Progenitor cell of endocrine pancreas (in vitro differentiated cells): ENCODE data around the gene ELF4. TPM values are rescaled to one million over a fixed set of nuclear protein-coding genes. Genes with fewer than 3 reads are reported as not detected.
"Not testable (repeated sequence)": the region's sequence is repeated elsewhere in the genome, so short reads cannot be mapped to it uniquely, and the experiment has no call there.

Experiments used
- DNase-seq: peaks from one replicate; pipeline ENCODE4 v3.0.0; 2021; ENCODE audit warnings: low spot score; ENCODE audit not compliant: unreplicated experiment
- H3K27ac Mint-ChIP-seq: 2 replicates; pipeline ENCODE4 v1.8.0; 2021; ENCODE audit warnings: mild to moderate bottlenecking, moderate library complexity, mixed read lengths
- H3K27me3 Mint-ChIP-seq: 2 replicates; pipeline ENCODE4 v1.8.0; 2021; ENCODE audit warnings: mixed read lengths
- H3K36me3 Mint-ChIP-seq: 2 replicates; pipeline ENCODE4 v1.8.0; 2022; ENCODE audit warnings: mixed read lengths; ENCODE audit not compliant: insufficient read depth
- H3K4me1 Mint-ChIP-seq: 2 replicates; pipeline ENCODE4 v1.8.0; 2021; ENCODE audit warnings: low read depth, mixed read lengths
- H3K4me3 Mint-ChIP-seq: 2 replicates; pipeline ENCODE4 v1.8.0; 2021; ENCODE audit warnings: low read depth, mild to moderate bottlenecking, moderate library complexity, mixed read lengths
- H3K9me3 Mint-ChIP-seq: 2 replicates; pipeline ENCODE4 v1.8.0; 2021; ENCODE audit warnings: low read depth, mixed read lengths
- total RNA-seq: library from RNA; stranded (reverse); gene quantifications from 2 replicates; pipeline ENCODE4 v1.2.1, GENCODE V29; 2021
- TF ChIP-seq, protein P1 (sequence below): fragments of 200-600 bp; sonication (generic); IDR thresholded peaks from one replicate; pipeline ENCODE4 v1.5.0; 2021; ENCODE audit warnings: antibody characterized with exemption, mild to moderate bottlenecking; ENCODE audit not compliant: unreplicated experiment

Gene ELF4
- total RNA-seq, 1 donor from 2014 or later = 4.8 TPM

DNA sequence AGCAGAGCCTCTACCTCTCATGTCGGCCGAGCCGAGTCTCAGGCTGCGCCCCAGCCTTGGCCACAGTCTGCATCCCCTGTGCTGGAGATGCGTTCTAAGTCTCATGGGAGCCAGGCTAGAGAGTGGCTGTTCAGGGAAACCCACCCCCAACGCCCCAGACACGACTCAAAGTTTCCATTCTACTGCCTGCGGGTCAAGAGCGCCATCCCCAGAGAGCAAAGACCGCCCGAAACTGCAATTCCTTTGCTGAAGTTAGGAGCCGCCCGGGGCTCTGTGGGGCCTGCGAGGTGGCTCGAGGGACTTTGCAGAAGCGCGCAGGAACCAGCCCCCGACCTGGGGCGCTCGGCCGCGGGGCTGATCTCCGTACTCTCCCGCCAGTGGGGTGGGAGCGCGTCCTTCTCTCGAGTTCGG, 10.0 kb upstream of the ELF4 start:
- no peak for DNase-seq
- Mint-ChIP-seq H3K4me1 (peaks cover 6% of the 10 kb centered on the region), H3K9me3 (peaks cover 7% of the 10 kb centered on the region), H3K36me3 (peaks cover 3% of the 10 kb centered on the region), H3K4me3 (peak overlapping the region; percentile 54), H3K27me3 (peaks cover 17% of the 10 kb centered on the region), H3K27ac (no peak overlapping the region)
- TF ChIP-seq, protein P1, sequence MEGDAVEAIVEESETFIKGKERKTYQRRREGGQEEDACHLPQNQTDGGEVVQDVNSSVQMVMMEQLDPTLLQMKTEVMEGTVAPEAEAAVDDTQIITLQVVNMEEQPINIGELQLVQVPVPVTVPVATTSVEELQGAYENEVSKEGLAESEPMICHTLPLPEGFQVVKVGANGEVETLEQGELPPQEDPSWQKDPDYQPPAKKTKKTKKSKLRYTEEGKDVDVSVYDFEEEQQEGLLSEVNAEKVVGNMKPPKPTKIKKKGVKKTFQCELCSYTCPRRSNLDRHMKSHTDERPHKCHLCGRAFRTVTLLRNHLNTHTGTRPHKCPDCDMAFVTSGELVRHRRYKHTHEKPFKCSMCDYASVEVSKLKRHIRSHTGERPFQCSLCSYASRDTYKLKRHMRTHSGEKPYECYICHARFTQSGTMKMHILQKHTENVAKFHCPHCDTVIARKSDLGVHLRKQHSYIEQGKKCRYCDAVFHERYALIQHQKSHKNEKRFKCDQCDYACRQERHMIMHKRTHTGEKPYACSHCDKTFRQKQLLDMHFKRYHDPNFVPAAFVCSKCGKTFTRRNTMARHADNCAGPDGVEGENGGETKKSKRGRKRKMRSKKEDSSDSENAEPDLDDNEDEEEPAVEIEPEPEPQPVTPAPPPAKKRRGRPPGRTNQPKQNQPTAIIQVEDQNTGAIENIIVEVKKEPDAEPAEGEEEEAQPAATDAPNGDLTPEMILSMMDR = no peak

DNA sequence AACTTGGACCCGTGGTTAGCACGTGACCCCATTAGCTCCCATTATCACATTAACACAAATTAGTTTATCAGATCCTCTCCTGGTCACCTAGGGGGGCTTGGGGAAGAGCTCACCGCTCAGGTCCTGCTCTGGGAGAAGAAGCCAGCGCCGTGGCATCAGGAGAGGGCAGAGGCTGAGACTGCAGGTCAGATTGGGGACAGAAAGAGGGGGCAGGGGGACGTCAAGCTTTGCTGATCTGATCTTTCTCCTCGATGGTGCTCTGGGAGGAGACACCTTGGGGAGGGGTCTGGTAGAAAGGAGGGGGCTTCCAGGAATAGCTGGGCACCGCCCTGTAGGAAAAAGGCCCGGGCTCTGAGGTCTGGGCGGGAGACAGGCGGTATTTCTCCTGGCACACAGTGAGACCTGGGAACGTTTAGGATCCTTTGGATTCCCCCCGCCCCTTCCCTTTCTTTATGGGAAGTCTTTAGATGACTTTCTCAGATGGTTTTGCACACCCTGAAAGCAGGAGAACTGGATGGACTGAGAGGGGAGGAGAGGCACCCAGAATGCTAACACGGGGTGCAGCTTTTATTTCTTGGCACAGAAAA, 9.1 kb upstream of the ELF4 start:
- Mint-ChIP-seq H3K27ac (no peak overlapping the region), H3K4me1 (peaks cover 6% of the 10 kb centered on the region), H3K4me3 (no peak overlapping the region), H3K36me3 (peaks cover 2% of the 10 kb centered on the region), H3K9me3 (peaks cover 3% of the 10 kb centered on the region), H3K27me3 (peaks cover 23% of the 10 kb centered on the region)
- DNase-seq = no peak
- TF ChIP-seq, protein P1 = no peak

DNA sequence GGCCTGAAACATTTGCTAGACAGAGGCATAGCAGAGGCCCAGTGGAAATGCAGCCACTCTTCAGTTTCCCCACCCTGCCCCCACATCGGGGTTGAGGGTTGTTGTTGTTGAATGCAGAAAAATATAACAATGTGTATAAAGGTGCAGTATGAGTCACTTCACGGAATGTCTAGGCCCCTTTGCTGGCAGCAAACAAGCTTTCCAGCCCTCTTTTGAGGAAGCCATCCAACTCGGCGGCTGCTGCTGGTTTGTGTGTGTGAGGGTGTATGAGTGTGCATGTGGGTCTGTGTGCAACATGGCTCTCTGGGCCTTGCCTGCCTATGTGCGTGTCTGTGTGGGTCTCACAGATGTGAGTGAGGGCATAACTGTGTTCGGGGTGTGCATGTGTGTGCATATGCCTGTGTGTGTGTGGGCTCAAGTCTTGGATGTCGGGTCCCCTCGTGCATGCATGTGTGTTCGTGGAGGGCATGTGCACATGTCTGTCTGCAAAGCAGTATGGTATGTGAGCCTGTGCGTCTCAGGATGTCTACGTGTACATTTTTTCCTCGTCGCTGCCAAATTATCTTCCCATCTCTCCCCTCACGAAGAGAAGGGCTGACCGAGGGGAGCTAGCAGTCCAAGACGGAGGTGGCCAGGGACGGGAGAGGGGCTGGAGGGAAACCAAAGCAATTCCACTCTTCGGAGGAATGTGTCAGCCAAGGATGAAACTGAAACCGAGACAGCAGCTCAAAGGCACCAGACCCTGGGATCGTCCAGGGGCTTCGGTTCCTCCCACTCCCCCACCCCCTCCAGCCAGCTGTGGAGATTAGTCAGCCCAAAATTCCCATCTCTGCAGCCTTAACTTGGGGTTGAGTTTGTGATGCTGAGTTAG, 8.4 kb upstream of the ELF4 start:
- Mint-ChIP-seq H3K9me3 (peaks cover 3% of the 10 kb centered on the region), H3K27ac (no peak overlapping the region), H3K27me3 (peaks cover 31% of the 10 kb centered on the region), H3K36me3 (peaks cover 2% of the 10 kb centered on the region), H3K4me1 (peaks cover 6% of the 10 kb centered on the region), H3K4me3 (no peak overlapping the region)
- no peak for DNase-seq
- TF ChIP-seq, protein P1 = no peak

DNA sequence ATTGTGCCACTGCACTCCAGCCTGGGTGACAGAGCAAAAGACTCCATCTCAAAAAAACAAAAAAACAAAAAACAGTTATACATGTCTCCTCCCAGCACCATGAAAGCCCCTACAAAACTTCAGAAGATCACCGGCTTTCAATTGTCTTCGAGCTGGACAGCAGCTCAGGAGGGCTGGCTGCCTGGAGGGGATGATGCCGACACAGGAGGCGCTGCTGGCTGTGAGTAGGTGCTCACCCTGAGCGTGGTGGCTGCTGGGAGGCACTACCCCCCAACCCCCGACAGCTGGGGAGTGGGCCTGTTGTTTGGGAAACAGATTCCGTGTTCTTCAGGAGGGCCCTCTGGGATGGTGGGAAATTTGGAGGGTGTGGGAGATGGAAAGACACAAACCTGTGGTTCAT, 6.9 kb upstream of the ELF4 start:
- H3K4me1 Mint-ChIP-seq = peaks cover 6% of the 10 kb centered on the region
- peaks cover 31% of the 10 kb centered on the region for H3K27me3 Mint-ChIP-seq
- H3K27ac Mint-ChIP-seq = no peak overlapping the region
- no peaks in the 10 kb centered on the region for H3K36me3 Mint-ChIP-seq
- TF ChIP-seq, protein P1 = no peak
- no peak for DNase-seq
- peaks cover 3% of the 10 kb centered on the region for H3K9me3 Mint-ChIP-seq
- H3K4me3 Mint-ChIP-seq = no peak overlapping the region

DNA sequence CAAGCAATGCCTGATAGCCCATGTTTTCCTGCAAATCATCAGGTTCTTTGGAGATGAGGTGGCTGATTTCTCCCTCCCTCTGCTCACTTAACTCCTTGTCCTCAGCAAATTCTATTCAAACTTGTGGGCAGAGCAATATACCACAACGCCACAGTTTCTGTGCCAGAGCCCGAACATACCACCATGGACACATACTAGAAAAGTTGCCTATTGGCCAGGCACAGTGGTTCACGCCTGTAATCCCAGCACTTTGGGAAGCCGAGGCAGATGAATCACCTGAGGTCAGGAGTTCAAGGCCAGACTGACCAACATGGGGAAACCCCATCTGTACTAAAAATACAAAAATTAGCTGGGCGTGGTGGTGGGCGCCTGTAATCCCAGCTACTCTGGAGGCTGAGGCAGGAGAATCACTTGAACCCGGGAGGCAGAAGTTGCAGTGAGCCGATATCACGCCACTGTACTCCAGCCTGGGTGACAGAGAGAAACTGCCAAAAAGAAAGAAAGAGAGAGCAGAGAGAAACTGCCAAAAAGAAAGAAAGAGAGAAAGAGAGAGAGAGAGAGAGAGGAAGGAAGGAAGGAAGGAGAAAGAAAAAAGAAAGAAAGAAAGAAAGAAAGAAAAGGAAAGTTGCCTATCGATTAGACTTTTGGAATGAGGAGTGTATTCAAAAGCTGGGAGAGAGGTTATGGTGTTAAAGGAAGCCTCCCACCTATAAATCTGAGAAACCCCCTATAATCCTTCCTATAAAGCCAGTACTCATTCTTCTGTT, 5.0 kb upstream of the ELF4 start:
- H3K4me1 Mint-ChIP-seq, H3K9me3 Mint-ChIP-seq, DNase-seq, H3K27ac Mint-ChIP-seq, H3K4me3 Mint-ChIP-seq, H3K36me3 Mint-ChIP-seq: not testable (repeated sequence)
- peaks cover 36% of the 10 kb centered on the region for H3K27me3 Mint-ChIP-seq
